PC-3 (cell line): Measurements from ENCODE around the gene PCSK5. TPM values are rescaled to one million over a fixed set of nuclear protein-coding genes. Genes with fewer than 3 reads are reported as not detected.

Experiments used
- ATAC-seq: fragments of 200-7000 bp; cut with Tn5 transposase; 2 replicates; pipeline ENCODE4 v1.9.1; 2020; ENCODE audit warnings: mild to moderate bottlenecking, moderate library complexity
- BruUV-seq: library from RNA; stranded (reverse); fragments of 400-500 nt; replicated peaks from 2 replicates; lab custom pipeline; 2021; lab: Mats Ljungman, UMichigan
- CTCF ChIA-PET: fragments of 300-600 bp; sonication (Branson Sonifier 250); formaldehyde crosslinking; loops from one replicate; lab custom pipeline; 2022; ENCODE audit warnings: antibody characterized with exemption; lab: Charles Lee
- POLR2A ChIA-PET: fragments of 300-600 bp; sonication (Branson Sonifier 250); formaldehyde crosslinking; loops from one replicate; lab custom pipeline; 2022; ENCODE audit warnings: antibody characterized with exemption; ENCODE audit not compliant: unreplicated experiment; lab: Charles Lee
- DNase-seq: peaks from one replicate; pipeline ENCODE4 v3.0.0-alpha.2; 2015
- H2AFZ ChIP-seq: fragments of 300-600 bp; sonication (generic); 2 replicates; pipeline ENCODE4 v1.6.0; 2016; ENCODE audit warnings: antibody characterized with exemption, low read length
- H3F3A ChIP-seq: fragments of 300-600 bp; sonication (generic); one replicate; pipeline ENCODE4 v1.6.0; 2017; ENCODE audit warnings: antibody characterized with exemption, low read length, control low read depth, mild to moderate bottlenecking; ENCODE audit not compliant: unreplicated experiment
- H3K27ac ChIP-seq: fragments of 300-600 bp; sonication (generic); 2 replicates; pipeline ENCODE4 v1.5.1; 2016; ENCODE audit warnings: mild to moderate bottlenecking, low read length
- H3K27me3 ChIP-seq: fragments of 300-600 bp; sonication (generic); 2 replicates; pipeline ENCODE4 v1.6.1; 2016; ENCODE audit warnings: low read length, mixed read lengths
- H3K36me3 ChIP-seq: fragments of 300-600 bp; sonication (generic); 2 replicates; pipeline ENCODE4 v1.6.1; 2016; ENCODE audit warnings: low read depth, mixed run types, low read length, mixed read lengths
- H3K4me1 ChIP-seq: fragments of 300-600 bp; sonication (generic); 2 replicates; pipeline ENCODE4 v1.5.1; 2016; ENCODE audit warnings: low read length; ENCODE audit not compliant: insufficient read depth
- H3K4me2 ChIP-seq: fragments of 300-600 bp; sonication (generic); 2 replicates; pipeline ENCODE4 v1.6.0; 2016; ENCODE audit warnings: low read length
- H3K4me3 ChIP-seq: fragments of 300-600 bp; sonication (generic); 2 replicates; pipeline ENCODE4 v1.5.1; 2016; ENCODE audit warnings: mild to moderate bottlenecking, low read length, mixed read lengths
- H3K79me2 ChIP-seq: fragments of 300-600 bp; sonication (generic); 2 replicates; pipeline ENCODE4 v1.6.1; 2017; ENCODE audit warnings: low read length, mixed read lengths
- H3K9ac ChIP-seq: fragments of 300-600 bp; sonication (generic); 2 replicates; pipeline ENCODE4 v1.6.0; 2016; ENCODE audit warnings: mild to moderate bottlenecking, low read length
- H3K9me2 ChIP-seq: fragments of 300-600 bp; sonication (generic); replicated peaks from 2 replicates; pipeline ENCODE4 v1.6.1; 2016; ENCODE audit warnings: mixed run types, low read length, mixed read lengths
- H3K9me3 ChIP-seq: fragments of 300-600 bp; sonication (generic); 2 replicates; pipeline ENCODE4 v1.6.1; 2016; ENCODE audit warnings: low read length, mixed read lengths
- H4K20me1 ChIP-seq: fragments of 300-600 bp; sonication (generic); 2 replicates; pipeline ENCODE4 v1.6.1; 2016; ENCODE audit warnings: low read length, mixed read lengths
- EZH2 ChIP-seq: fragments of 300-600 bp; sonication (generic); IDR thresholded peaks from one replicate; pipeline ENCODE4 v1.6.1; 2017; ENCODE audit warnings: antibody characterized with exemption, mild to moderate bottlenecking, low read length; ENCODE audit not compliant: unreplicated experiment
- EZH2phosphoT487 ChIP-seq: fragments of 300-600 bp; sonication (generic); IDR thresholded peaks from 2 replicates; pipeline ENCODE4 v1.6.1; 2018; ENCODE audit warnings: mild to moderate bottlenecking, antibody characterized with exemption, low read length, borderline replicate concordance
- intact Hi-C: fragments of 100-400 bp; cut with micrococcal nuclease; formaldehyde crosslinking; loops from 2 replicates; pipeline ENCODE4 v1.9.0; 2023
- total RNA-seq: library from RNA; depleted of rRNA; stranded (reverse); fragments of >200 nt; gene quantifications from 2 replicates; pipeline ENCODE4 v1.2.3, GENCODE V29; 2014
- TF ChIP-seq, protein P1 (sequence below): fragments of 300-600 bp; sonication (generic); conservative IDR thresholded peaks from 2 replicates; pipeline ENCODE4 v1.5.1; 2017; ENCODE audit warnings: antibody characterized with exemption, low read depth, mild to moderate bottlenecking, low read length

Gene PCSK5
- total RNA-seq, 1 experiment from 2014 or later: not detected

DNA sequence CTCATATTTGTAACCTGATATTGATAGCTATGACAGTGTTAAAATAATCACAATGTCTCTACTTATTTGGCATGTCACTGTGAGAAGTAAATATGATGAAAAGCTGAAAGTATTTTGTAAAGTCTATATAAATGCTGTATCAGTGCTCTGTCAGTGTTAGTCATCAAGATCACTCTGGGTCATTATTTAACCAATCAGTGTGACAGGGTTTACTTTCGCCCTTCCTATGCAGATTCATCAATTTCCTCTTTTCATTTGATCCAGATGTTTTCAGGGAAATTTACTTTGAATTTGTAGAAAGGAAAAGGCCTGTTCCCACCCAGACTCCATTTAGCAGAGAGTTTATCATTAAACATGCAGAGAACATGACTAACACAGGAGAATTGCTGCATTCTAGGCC is 9.9 kb upstream of the PCSK5 start:
- TF ChIP-seq EZH2 (no peak), EZH2phosphoT487 (no peak)
- TF ChIP-seq, protein P1, sequence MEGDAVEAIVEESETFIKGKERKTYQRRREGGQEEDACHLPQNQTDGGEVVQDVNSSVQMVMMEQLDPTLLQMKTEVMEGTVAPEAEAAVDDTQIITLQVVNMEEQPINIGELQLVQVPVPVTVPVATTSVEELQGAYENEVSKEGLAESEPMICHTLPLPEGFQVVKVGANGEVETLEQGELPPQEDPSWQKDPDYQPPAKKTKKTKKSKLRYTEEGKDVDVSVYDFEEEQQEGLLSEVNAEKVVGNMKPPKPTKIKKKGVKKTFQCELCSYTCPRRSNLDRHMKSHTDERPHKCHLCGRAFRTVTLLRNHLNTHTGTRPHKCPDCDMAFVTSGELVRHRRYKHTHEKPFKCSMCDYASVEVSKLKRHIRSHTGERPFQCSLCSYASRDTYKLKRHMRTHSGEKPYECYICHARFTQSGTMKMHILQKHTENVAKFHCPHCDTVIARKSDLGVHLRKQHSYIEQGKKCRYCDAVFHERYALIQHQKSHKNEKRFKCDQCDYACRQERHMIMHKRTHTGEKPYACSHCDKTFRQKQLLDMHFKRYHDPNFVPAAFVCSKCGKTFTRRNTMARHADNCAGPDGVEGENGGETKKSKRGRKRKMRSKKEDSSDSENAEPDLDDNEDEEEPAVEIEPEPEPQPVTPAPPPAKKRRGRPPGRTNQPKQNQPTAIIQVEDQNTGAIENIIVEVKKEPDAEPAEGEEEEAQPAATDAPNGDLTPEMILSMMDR: no peak
- Histone ChIP-seq H3K9ac (no peak overlapping the region), H3K9me2 (no peaks in the 10 kb centered on the region), H3K4me1 (no peaks in the 10 kb centered on the region), H3K4me2 (no peak overlapping the region), H3F3A (no peaks in the 10 kb centered on the region), H3K9me3 (no peaks in the 10 kb centered on the region), H3K27ac (no peak overlapping the region), H3K4me3 (no peak overlapping the region), H3K27me3 (no peaks in the 10 kb centered on the region), H4K20me1 (no peaks in the 10 kb centered on the region), H3K79me2 (no peaks in the 10 kb centered on the region), H3K36me3 (no peaks in the 10 kb centered on the region), H2AFZ (no peak overlapping the region)
- CTCF ChIA-PET: no interaction called here
- POLR2A ChIA-PET: no interaction called here
- no TSS peak for BruUV-seq
- intact Hi-C loops: no loop called here
- no peak for ATAC-seq
- DNase-seq: no peak

DNA sequence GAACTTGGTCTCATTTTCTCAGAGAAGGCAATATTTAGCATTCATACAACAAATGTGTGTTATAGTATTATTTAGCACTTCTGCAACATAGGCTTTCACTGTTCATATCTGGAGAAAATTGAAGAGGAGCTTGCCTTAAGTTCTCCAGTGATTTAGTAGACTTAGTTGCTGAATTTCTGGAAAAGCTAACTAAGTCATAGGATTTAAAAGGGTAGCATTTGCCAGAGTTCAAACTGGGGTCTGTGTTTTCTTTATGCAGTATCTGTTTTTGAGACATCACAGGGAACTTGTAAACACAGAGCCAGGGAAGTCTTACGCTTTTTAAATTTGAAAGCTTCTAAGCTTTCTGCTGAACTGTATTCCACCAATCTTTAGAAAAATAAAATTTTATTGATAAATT is 8.7 kb upstream of the PCSK5 start:
- POLR2A ChIA-PET: no interaction called here
- Histone ChIP-seq H3F3A (no peaks in the 10 kb centered on the region), H3K9me2 (no peaks in the 10 kb centered on the region), H3K4me2 (no peak overlapping the region), H2AFZ (no peak overlapping the region), H3K79me2 (no peaks in the 10 kb centered on the region), H3K9me3 (no peaks in the 10 kb centered on the region), H3K36me3 (no peaks in the 10 kb centered on the region), H3K27me3 (no peaks in the 10 kb centered on the region), H3K27ac (no peak overlapping the region), H4K20me1 (no peaks in the 10 kb centered on the region), H3K9ac (no peak overlapping the region), H3K4me1 (no peaks in the 10 kb centered on the region), H3K4me3 (no peak overlapping the region)
- CTCF ChIA-PET: no interaction called here
- BruUV-seq: no TSS peak
- DNase-seq (no peak), ATAC-seq (no peak)
- intact Hi-C loops: no loop called here
- TF ChIP-seq, protein P1: no peak
- no peak for TF ChIP-seq EZH2phosphoT487
- no peak for TF ChIP-seq EZH2

DNA sequence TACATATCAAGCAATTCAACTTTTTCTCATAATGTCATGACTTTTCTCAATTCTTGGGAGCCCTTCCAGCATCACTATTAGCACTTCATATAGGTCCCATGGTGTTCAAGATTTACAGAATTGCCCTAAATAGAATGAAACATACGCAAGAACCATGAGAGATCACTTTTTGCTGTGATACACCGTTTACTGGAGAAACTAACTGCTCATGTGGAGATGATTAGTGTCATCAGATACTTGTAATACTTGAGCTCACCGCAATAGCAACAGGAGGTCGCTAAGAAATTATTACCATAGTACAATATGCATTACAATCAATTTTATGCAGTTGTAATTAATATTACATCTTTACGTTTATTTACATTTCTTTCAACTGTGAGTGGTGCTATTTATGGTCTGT is 4.8 kb upstream of the PCSK5 start:
- intact Hi-C loops: no loop called here
- DNase-seq: no peak
- no peak overlapping the region for H3K27ac ChIP-seq
- H3K79me2 ChIP-seq: no peaks in the 10 kb centered on the region
- H3K4me3 ChIP-seq: no peak overlapping the region
- no peaks in the 10 kb centered on the region for H3K4me1 ChIP-seq
- ATAC-seq: no peak
- ChIA-PET POLR2A (no interaction called here), CTCF (no interaction called here)
- H3K27me3 ChIP-seq: peaks cover 11% of the 10 kb centered on the region
- H3K36me3 ChIP-seq: no peaks in the 10 kb centered on the region
- no peak overlapping the region for H3K4me2 ChIP-seq
- H3K9me3 ChIP-seq: no peaks in the 10 kb centered on the region
- H3K9ac ChIP-seq: no peak overlapping the region
- TF ChIP-seq EZH2phosphoT487 (no peak), EZH2 (no peak)
- TF ChIP-seq, protein P1: no peak
- H2AFZ ChIP-seq: no peak overlapping the region
- no peaks in the 10 kb centered on the region for H4K20me1 ChIP-seq
- no peaks in the 10 kb centered on the region for H3K9me2 ChIP-seq
- H3F3A ChIP-seq: no peaks in the 10 kb centered on the region
- no TSS peak for BruUV-seq
